Right lobe of liver (tissue), 6 donors: ENCODE results near the gene POLR2I. TPM values are rescaled to one million over a fixed set of nuclear protein-coding genes. Genes with fewer than 3 reads are reported as not detected.

Experiments
- ATAC-seq, 4 donors: fragments of 200-7000 bp; cut with Tn5 transposase; one replicate each; pipeline ENCODE4 v1.9.1; 2020; ENCODE audit warnings: mild to moderate bottlenecking in 4 of 4, moderate library complexity in 4 of 4
- DNase-seq, 3 donors: peaks; one replicate each; pipeline ENCODE4 v3.0.0-alpha.2; 2020
- H3K27ac ChIP-seq, 3 donors: fragments of 200-600 bp; one replicate each; pipeline ENCODE4 v1.8.0; 2022
- H3K27me3 ChIP-seq, 2 donors: fragments of 200-600 bp; one replicate each; pipeline ENCODE4 v1.8.0; 2022
- H3K36me3 ChIP-seq, 4 donors: fragments of 200-600 bp; sonication (generic) in 1 of 4; one replicate each; pipeline versions ENCODE4 v1.5.1 to v1.8.0; 2017 to 2022; ENCODE audit warnings: control low read depth in 1 of 4
- H3K4me1 ChIP-seq, 4 donors: fragments of 200-600 bp; sonication (generic) in 1 of 4; one replicate each; pipeline versions ENCODE4 v1.5.1 to v1.8.0; 2017 to 2022; ENCODE audit warnings: control low read depth in 1 of 4
- H3K4me3 ChIP-seq, 3 donors: fragments of 200-600 bp; one replicate each; pipeline ENCODE4 v1.8.0; 2022
- H3K9me3 ChIP-seq, 4 donors: fragments of 200-600 bp; sonication (generic) in 1 of 4; one replicate each; pipeline versions ENCODE4 v1.5.1 to v1.8.0; 2017 to 2022; ENCODE audit warnings: control low read depth in 1 of 4
- CTCF ChIP-seq, 4 donors: fragments of 200-600 bp in 3 of 4; fragments of 450-650 bp in 1 of 4; IDR thresholded peaks; one replicate each; pipeline versions ENCODE4 v1.5.1 to v1.8.0; 2016 to 2022; ENCODE audit warnings: antibody characterized with exemption in 4 of 4, mild to moderate bottlenecking in 2 of 4
- POLR2A ChIP-seq: fragments of 450-650 bp; IDR thresholded peaks from one replicate; pipeline ENCODE4 v1.6.1; 2017; ENCODE audit warnings: antibody characterized with exemption, mild to moderate bottlenecking
- WGBS: methylation state at CpG from one replicate; pipeline ENCODE4 v1.1.6; 2018; ENCODE audit warnings: low coverage, low lambda C conversion rate; ENCODE audit not compliant: insufficient coverage; ENCODE audit errors: missing lambda C conversion rate; 5-methylcytosine and 5-hydroxymethylcytosine counted together
- intact Hi-C, 2 donors: fragments of 100-400 bp; cut with DNase I; formaldehyde crosslinking; loops; one replicate each; pipeline versions ENCODE4 v1.11.2 to v1.14.1; 2022
- total RNA-seq, 6 experiments: library from RNA; depleted of rRNA in 2 of 6; stranded (reverse); fragments of >200 nt in 2 of 6; fragmentation: NEBNext Ultra II Directional in 3 of 6; extraction: Animal tissue kit (Norgen Biotek cat#: 25700) in 3 of 6; gene quantifications; one replicate each; pipeline versions ENCODE4 v1.1.0 to v1.2.4, GENCODE V29; 2016 to 2023
- donor health status: DM: no; HTN: yes; CAD: no.
- donor health status: DM: no; HTN: no; CAD: no.
- donor health status: DM: no; HTN: no; CAD: no.
- donor health status: DM: no; HTN: yes; CAD: no.
- donor health status: DM: no; HTN: yes; CAD: no.

The POLR2I gene
- total RNA-seq, 6 experiments from 2014 or later, result 27.3 to 34.4 (median 29.9) TPM

- DNase-seq (no peak), ATAC-seq (no peak)
- H3K4me3 ChIP-seq, result no peak overlapping the region
- H3K4me1 ChIP-seq, result peaks cover 0 to 9% (median 3%) of the 10 kb centered on the region in 4 donors
- H3K27me3 ChIP-seq, result no peaks in the 10 kb centered on the region
- peaks cover 0 to 8% (median 0%) of the 10 kb centered on the region in 4 donors for H3K36me3 ChIP-seq
- H3K27ac ChIP-seq, result no peak overlapping the region
- TF ChIP-seq POLR2A (no peak), CTCF (IDR thresholded peaks at IDR 0.05) (no peak)
- no peaks in the 10 kb centered on the region for H3K9me3 ChIP-seq
- intact Hi-C loops, result loop anchor here in 1 of 2 donors (10.0 kb wide), 1 partner anchor 46 kb away; no protein-coding TSS in a partner anchor
- no CpG with 5 or more reads among the region's 13 CpGs for WGBS
Measured at GRCh38 chr19:36111200-36111539, 3.5 kb downstream of the POLR2I start.

- DNase-seq (no peak), ATAC-seq (no peak)
- intact Hi-C loops, result loop anchor here in 1 of 2 donors (10.0 kb wide), 1 partner anchor 46 kb away; no protein-coding TSS in a partner anchor
- H3K36me3 ChIP-seq, result peaks cover 0 to 8% (median 0%) of the 10 kb centered on the region in 4 donors
- no peaks in the 10 kb centered on the region for H3K9me3 ChIP-seq
- peaks cover 0 to 9% (median 3%) of the 10 kb centered on the region in 4 donors for H3K4me1 ChIP-seq
- H3K27ac ChIP-seq, result no peak within 1 kb of the TSS
- no CpG with 5 or more reads among the region's 1 CpG for WGBS
- no peak for TF ChIP-seq CTCF (IDR thresholded peaks at IDR 0.05)
- no peak for TF ChIP-seq POLR2A
- H3K4me3 ChIP-seq, result no peak within 1 kb of the TSS
- H3K27me3 ChIP-seq, result no peaks in the 10 kb centered on the region
Measured at GRCh38 chr19:36110487-36111199, 4.0 kb downstream of the POLR2I start, which contains the start of gene OVOL3. TSS of gene OVOL3 (plus strand) at chr19:36111143. CDS start at chr19:36111203, 60 bp downstream.

DNA sequence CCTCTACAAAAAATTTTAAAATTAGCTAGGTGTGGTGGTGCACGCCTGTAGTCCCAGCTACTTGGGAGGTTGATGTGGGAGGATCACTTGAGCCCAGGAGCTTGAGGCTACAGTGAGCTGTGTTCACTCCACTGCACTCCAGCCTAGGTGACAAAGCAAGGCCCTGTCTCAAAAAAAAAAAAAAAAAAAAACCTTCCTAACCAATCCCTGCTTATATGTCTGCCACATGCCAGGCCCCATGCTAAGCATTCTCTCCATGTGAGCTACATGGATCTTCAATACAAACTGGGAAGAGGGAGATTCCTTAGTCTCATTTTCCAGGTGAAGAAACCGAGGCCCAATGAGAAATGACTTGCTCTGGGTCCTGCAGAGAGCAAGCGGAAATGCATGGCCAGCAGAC lies 6.0 kb downstream of the POLR2I start:
- DNase-seq (no peak), ATAC-seq (no peak)
- Histone ChIP-seq H3K9me3 (no peaks in the 10 kb centered on the region), H3K4me3 (no peak overlapping the region), H3K27ac (no peak overlapping the region), H3K4me1 (peaks cover 0 to 4% (median under 1%) of the 10 kb centered on the region in 4 donors), H3K27me3 (no peaks in the 10 kb centered on the region), H3K36me3 (peaks cover 0 to 8% (median 0%) of the 10 kb centered on the region in 4 donors)
- WGBS, result 100% methylated on average over 1 of the region's 3 CpGs
- TF ChIP-seq CTCF (IDR thresholded peaks at IDR 0.05) (no peak), POLR2A (no peak)
- intact Hi-C loops, result no loop called here

GRCh38 chr19:36106991-36107390 lies 7.7 kb downstream of the POLR2I start:
- no peak for TF ChIP-seq CTCF (IDR thresholded peaks at IDR 0.05)
- no peak for TF ChIP-seq POLR2A
- H3K9me3 ChIP-seq, result no peaks in the 10 kb centered on the region
- DNase-seq, result no peak
- ATAC-seq, result no peak
- intact Hi-C loops, result no loop called here
- no peak overlapping the region for H3K27ac ChIP-seq
- H3K4me3 ChIP-seq, result no peak overlapping the region
- WGBS, result 88% methylated on average over 4 of the region's 5 CpGs
- H3K36me3 ChIP-seq, result peaks cover 0 to 2% (median 0%) of the 10 kb centered on the region in 4 donors
- H3K4me1 ChIP-seq, result no peaks in the 10 kb centered on the region
- H3K27me3 ChIP-seq, result no peaks in the 10 kb centered on the region
